Kidney (tissue), 14 donors: Measurements from ENCODE around the gene ITGA8. TPM values are rescaled to one million over a fixed set of nuclear protein-coding genes. Genes with fewer than 3 reads are reported as not detected.

Source experiments
- DNase-seq, 5 donors: peaks; one replicate each; pipeline ENCODE4 v3.0.0-alpha.2; 2013 to 2020
- FAIRE-seq: peaks from 2 replicates; lab custom pipeline; 2012; peaks lifted over from hg19 to GRCh38; lab: Jason Lieb, UNC
- H3K27ac ChIP-seq, 2 donors: one replicate each; pipeline ENCODE4 v1.7.0; 2013; ENCODE audit warnings: low read depth in 2 of 2, low read length in 2 of 2, inconsistent platforms in 1 of 2
- H3K27me3 ChIP-seq: one replicate; pipeline ENCODE4 v1.7.1; 2013; ENCODE audit warnings: low read length, inconsistent platforms; ENCODE audit not compliant: control insufficient read depth, insufficient read depth
- H3K36me3 ChIP-seq, 3 donors: one replicate each; pipeline versions ENCODE4 v1.7.0 to v1.7.1; 2013; ENCODE audit warnings: low read length in 3 of 3, control low read depth in 1 of 3, inconsistent platforms in 1 of 3; ENCODE audit not compliant: insufficient read depth in 3 of 3, control insufficient read depth in 2 of 3
- H3K4me1 ChIP-seq, 3 donors: one replicate each; pipeline versions ENCODE4 v1.7.0 to v1.7.1; 2013; ENCODE audit warnings: low read length in 3 of 3, inconsistent platforms in 1 of 3, low read depth in 1 of 3; ENCODE audit not compliant: control insufficient read depth in 2 of 3, insufficient read depth in 2 of 3
- H3K4me3 ChIP-seq, 3 donors: one replicate each; pipeline versions ENCODE4 v1.7.0 to v1.8.1; 2013; ENCODE audit warnings: low read length in 3 of 3, control low read depth in 1 of 3, inconsistent platforms in 1 of 3
- H3K9ac ChIP-seq, 3 donors: one replicate each; pipeline versions ENCODE4 v1.7.0 to v1.7.1; 2013; ENCODE audit warnings: low read length in 3 of 3, control low read depth in 1 of 3, inconsistent platforms in 1 of 3
- H3K9me3 ChIP-seq, 3 donors: one replicate each; pipeline versions ENCODE4 v1.7.0 to v1.7.1; 2013; ENCODE audit warnings: low read length in 3 of 3, control low read depth in 1 of 3, inconsistent platforms in 1 of 3; ENCODE audit not compliant: control insufficient read depth in 2 of 3, insufficient read depth in 1 of 3
- intact Hi-C: fragments of 100-400 bp; cut with DNase I; formaldehyde crosslinking; loops from one replicate; pipeline ENCODE4 v1.11.1; 2022
- polyA plus RNA-seq: library from polyadenylated mRNA; stranded (reverse); fragments of 350-450 nt; fragmentation: Illumina TruSeq; extraction: RNeasy Lipid Tissue Mini Kit (QIAGEN cat#74804); gene quantifications from one replicate; pipeline ENCODE4 v1.2.3, GENCODE V29; 2014; ENCODE audit warnings: low read depth, low replicate concordance; ENCODE audit not compliant: insufficient read depth
- total RNA-seq: library from RNA; stranded (reverse); fragmentation: NEBNext Ultra II Directional; extraction: Animal tissue kit (Norgen Biotek cat#: 25700); gene quantifications from one replicate; pipeline ENCODE4 v1.2.1, GENCODE V29; 2021
- TF ChIP-seq, protein P1 (sequence below): IDR thresholded peaks from 3 replicates; pipeline ENCODE4 v1.5.1; 2012; ENCODE audit warnings: mild to moderate bottlenecking, moderate library complexity, borderline replicate concordance; ENCODE audit not compliant: insufficient read depth; ENCODE audit errors: extremely low read depth
- donor health status: control.
- donor health status: control.
- donor health status: control.
- donor health status: control.
- donor health status: control.
- donor health status: DM: yes; HTN: yes; CAD: no.
- donor health status: Normal renal cell carcinoma (clear cell type).

ITGA8 gene
- total and polyA plus RNA-seq, 2 donors from 2014 or later = 10.8 to 22.1 TPM

DNA sequence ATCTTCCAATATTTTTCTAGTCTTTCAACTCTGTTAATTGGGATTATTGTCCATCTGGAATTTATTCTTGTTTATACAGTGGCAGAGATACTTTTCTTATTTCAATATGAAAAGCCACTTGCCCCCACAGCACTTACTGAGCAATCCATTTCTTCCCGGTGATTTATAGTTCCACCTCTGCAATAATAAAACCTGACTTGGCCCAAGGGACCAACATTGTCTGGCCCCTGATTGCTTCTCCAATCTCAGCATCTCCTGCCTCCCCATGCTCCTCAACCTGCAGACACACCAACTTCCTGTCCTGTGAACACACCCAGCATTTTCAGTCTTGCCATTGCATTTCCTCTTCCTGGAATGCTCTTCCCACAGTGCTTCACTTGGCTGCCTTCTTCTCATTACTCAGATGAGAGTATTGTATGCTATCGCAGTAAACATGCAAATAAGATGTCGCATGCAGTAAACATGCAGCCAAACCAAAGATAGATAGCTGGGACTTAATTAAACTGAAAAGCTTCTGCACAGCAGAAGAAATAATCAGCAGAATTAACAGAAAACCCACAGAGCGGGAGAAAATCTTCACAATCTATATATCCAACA is 19.5 kb downstream of the ITGA8 start:
- TF ChIP-seq, protein P1, sequence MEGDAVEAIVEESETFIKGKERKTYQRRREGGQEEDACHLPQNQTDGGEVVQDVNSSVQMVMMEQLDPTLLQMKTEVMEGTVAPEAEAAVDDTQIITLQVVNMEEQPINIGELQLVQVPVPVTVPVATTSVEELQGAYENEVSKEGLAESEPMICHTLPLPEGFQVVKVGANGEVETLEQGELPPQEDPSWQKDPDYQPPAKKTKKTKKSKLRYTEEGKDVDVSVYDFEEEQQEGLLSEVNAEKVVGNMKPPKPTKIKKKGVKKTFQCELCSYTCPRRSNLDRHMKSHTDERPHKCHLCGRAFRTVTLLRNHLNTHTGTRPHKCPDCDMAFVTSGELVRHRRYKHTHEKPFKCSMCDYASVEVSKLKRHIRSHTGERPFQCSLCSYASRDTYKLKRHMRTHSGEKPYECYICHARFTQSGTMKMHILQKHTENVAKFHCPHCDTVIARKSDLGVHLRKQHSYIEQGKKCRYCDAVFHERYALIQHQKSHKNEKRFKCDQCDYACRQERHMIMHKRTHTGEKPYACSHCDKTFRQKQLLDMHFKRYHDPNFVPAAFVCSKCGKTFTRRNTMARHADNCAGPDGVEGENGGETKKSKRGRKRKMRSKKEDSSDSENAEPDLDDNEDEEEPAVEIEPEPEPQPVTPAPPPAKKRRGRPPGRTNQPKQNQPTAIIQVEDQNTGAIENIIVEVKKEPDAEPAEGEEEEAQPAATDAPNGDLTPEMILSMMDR = no peak
- Histone ChIP-seq H3K27me3 (no peaks in the 10 kb centered on the region), H3K9ac (no peak overlapping the region), H3K27ac (no peak overlapping the region), H3K9me3 (peaks cover 0 to 3% (median 0%) of the 10 kb centered on the region in 3 donors), H3K36me3 (no peaks in the 10 kb centered on the region), H3K4me3 (no peak overlapping the region), H3K4me1 (no peaks in the 10 kb centered on the region)
- intact Hi-C loops = no loop called here
- DNase-seq (no peak), FAIRE-seq (no peak)

DNA sequence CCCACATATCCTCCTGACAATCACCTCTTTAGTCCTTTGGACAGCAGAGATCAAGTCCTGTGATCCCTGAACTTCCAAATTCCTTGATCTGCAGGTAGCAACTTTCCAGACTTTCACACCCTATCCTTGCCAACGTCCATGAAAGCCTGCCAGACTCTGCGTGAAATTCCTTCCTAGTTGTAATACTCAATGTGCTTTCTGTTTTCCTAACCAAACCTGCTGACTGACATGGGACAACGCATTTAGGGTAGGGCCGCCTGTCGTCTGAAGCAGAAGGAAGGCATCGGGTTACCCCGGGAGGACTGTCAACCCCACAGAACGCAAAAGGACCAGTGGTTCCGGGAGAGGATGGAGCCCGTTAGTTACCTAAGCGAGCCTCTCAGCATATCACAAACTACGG is 23.9 kb downstream of the ITGA8 start:
- intact Hi-C loops = no loop called here
- Histone ChIP-seq H3K9me3 (peaks cover 0 to 3% (median 0%) of the 10 kb centered on the region in 3 donors), H3K9ac (no peak overlapping the region), H3K4me3 (no peak overlapping the region), H3K36me3 (no peaks in the 10 kb centered on the region), H3K27ac (no peak overlapping the region), H3K27me3 (no peaks in the 10 kb centered on the region), H3K4me1 (no peaks in the 10 kb centered on the region)
- FAIRE-seq (no peak), DNase-seq (peak in 1 of 5 donors; percentile 21)
- TF ChIP-seq, protein P1 = no peak

DNA sequence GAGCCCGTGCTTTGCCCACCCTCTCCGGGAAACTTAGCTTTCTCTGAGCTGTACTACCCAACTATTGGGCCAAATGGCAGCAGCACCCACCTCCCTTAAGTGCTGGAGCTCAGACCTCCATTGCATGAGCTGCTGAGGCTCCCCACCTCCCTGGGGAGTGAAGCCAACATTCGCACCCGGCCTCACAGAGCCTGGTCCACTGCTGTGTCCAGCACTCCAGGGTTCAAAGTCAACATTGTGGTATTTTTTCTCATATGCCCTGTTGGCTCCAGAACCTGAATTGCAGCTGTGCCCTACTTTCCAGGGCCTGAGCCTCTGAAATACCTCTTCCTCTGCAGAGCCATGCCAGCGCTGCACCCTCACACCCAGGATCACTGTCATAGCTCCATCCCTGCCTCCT is 29.7 kb downstream of the ITGA8 start:
- Histone ChIP-seq H3K9me3 (no peaks in the 10 kb centered on the region), H3K4me1 (no peaks in the 10 kb centered on the region), H3K27me3 (no peaks in the 10 kb centered on the region), H3K36me3 (no peaks in the 10 kb centered on the region), H3K27ac (no peak overlapping the region), H3K4me3 (no peak overlapping the region), H3K9ac (no peak overlapping the region)
- FAIRE-seq (no peak), DNase-seq (peak in 1 of 5 donors; percentile 37)
- intact Hi-C loops = no loop called here
- TF ChIP-seq, protein P1 = no peak

DNA sequence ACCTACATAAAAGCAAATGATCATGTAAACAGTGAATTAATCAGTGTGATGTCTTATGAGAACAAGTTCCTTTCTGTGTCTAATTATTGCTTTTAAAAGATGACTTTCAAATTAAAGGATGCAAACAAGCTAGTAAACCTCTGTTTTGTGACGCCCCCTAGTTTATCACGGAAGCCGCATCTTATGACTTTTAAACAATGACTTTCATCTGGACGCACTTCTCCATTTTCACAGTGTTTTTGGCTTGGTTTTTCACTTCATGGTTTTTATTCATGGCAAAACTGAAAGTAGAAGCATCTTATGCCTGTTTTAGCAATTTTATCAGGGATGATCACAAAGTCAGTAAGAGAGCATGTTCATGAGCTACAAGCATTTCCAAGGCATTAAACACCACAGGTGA is 35.0 kb downstream of the ITGA8 start:
- no peaks in the 10 kb centered on the region for H3K27me3 ChIP-seq
- H3K27ac ChIP-seq = no peak overlapping the region
- TF ChIP-seq, protein P1 = no peak
- H3K4me1 ChIP-seq = no peaks in the 10 kb centered on the region
- no peaks in the 10 kb centered on the region for H3K9me3 ChIP-seq
- intact Hi-C loops = no loop called here
- DNase-seq (no peak), FAIRE-seq (no peak)
- no peak overlapping the region for H3K9ac ChIP-seq
- no peaks in the 10 kb centered on the region for H3K36me3 ChIP-seq
- no peak overlapping the region for H3K4me3 ChIP-seq
